Dedifferentiated amniotic fluid mesenchymal stem cell (primary cell): ENCODE measurements around the gene LANCL1.

Experiments used
- DNase-seq: peaks from one replicate; pipeline ENCODE4 v3.0.0-alpha.2; 2016; ENCODE audit errors: extremely low spot score

The LANCL1 gene

GRCh38 chr2:210392469-210392881, 84.1 kb downstream of the LANCL1 start:
- no peak for DNase-seq

- no peak for DNase-seq
Measured at GRCh38 chr2:210389856-210390255, 86.7 kb downstream of the LANCL1 start.

DNA sequence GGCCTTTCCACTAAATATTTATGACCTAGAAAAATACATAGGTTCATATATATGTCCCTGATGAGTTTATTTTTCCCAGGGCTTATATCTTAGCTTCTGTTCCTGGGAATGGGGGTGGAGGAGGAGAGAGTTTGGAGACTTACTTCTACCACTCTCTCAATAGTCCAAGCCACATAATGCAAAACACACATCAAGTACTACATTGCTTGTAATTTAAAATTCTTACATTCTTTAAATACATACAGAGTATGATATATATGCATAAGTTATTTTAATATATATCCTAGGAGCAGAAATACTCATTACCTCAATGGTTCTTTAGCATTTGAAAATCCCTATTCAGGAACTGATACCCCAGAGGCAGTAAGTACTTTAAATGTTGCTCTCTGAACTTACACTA, 88.4 kb downstream of the LANCL1 start:
- no peak for DNase-seq

- DNase-seq = no peak
Measured at GRCh38 chr2:210387074-210387473, 89.5 kb downstream of the LANCL1 start.
